ENCODE measurements around the gene UNC119.

Gene UNC119

DNA sequence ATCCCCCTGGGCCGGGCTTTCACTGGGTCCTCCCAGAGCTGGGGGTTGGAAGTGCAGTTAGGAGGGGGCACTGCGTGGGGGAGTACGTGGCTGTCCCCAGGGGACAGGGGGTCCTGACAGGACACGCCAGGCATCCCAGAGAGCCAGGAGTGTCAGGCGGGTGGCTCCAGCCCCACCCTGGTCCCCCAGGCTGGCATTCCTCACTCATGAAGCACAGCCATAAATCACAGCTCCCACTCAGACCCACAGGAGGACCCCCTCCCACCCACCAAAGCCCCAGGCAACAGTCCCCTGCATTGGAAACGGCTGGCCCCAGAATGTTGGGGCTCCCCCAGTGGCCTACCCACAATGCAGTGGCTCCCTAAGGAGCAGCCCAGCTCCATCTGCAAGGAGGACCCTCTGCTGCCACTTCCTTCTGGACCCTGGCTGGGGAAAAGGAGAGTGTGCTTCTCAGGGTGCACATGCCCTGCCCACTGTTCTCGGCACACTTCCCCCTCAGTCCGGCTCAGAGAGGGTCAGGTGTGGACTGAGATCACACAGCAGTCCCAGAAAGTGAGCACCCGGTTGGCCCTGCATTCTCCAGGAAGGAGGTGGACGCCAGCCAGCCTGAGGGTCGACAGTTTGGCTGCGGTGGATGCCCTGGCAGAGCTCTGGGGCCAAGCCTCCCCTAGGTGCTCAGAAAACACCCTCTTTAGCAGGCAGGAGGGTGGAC, 53.6 kb downstream of the UNC119 start:
- no peak for DNase-seq (ENCODE audit: low spot score)

DNA sequence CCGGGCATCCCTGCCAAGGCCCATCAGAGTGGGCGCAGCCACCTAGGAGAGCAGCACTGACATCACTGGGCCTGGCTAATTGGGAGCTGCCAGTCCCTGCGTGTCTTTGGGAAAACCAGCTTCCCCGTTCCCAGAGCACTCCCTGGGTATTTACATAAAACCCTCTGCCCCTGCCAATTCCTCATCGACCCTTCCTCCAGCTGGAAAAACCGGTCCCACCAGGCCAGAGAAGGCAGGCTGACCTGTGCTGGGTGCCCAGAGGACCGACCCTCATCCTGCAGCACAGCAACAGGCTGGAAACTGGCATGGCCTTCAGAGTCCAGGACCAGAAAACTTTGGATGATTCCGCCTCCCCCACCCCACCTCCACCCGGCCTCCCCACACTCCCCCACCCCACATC, 54.5 kb downstream of the UNC119 start:
- no peak for DNase-seq (ENCODE audit: low spot score)

All from globus pallidus (tissue), 1 donor.